ENCODE data around the gene AGAP1.

AGAP1 gene

GRCh38 chr2:236092714-236093113 lies 598.9 kb downstream of the AGAP1 start:
- DNase-seq, result no peak

DNA sequence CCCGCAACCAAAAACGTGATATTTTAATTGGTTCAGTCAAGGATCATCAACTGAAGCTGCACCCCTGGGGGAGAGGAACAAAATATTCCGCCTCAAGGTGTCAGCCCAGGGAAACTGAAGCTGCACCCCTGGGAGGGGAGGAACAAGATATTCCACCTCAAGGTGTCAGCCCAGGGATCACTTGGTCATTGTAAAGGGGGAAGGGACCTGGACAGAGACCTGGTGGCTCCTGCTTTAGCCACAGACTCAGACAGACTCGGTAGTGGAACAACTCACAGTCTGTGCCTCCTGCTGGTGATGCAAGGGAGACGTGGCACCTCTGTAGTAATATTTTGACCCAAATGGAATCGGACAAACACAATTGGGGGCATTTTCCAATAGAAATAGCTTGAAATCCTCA lies 599.3 kb downstream of the AGAP1 start:
- DNase-seq, result no peak

GRCh38 chr2:236095504-236095903 lies 601.7 kb downstream of the AGAP1 start:
- no peak for DNase-seq

GRCh38 chr2:236101311-236101950 lies 607.6 kb downstream of the AGAP1 start:
- no peak for DNase-seq

- DNase-seq, result no peak
Observed at GRCh38 chr2:236102971-236103370, 609.1 kb downstream of the AGAP1 start.

DNA sequence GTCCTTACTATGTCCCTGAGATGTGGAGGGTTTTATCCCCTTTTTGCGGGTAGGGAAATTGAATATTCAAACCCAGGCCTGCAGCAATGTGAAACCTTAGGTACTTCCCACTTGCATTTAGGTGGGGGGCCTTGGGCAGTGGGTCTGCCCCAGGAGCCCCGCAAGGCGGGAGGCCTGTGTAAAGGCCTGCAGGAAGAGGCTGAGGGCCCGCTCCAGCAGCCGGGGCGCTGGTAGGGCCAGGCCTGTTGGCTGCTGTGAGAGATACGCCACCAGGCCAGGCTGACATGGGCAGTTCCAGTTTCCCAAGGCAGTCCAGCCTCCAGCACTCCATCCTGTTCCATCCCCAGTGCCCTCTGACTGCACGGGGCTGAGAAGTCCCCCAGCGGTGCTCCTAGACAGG lies 610.1 kb downstream of the AGAP1 start:
- DNase-seq, result no peak

DNA sequence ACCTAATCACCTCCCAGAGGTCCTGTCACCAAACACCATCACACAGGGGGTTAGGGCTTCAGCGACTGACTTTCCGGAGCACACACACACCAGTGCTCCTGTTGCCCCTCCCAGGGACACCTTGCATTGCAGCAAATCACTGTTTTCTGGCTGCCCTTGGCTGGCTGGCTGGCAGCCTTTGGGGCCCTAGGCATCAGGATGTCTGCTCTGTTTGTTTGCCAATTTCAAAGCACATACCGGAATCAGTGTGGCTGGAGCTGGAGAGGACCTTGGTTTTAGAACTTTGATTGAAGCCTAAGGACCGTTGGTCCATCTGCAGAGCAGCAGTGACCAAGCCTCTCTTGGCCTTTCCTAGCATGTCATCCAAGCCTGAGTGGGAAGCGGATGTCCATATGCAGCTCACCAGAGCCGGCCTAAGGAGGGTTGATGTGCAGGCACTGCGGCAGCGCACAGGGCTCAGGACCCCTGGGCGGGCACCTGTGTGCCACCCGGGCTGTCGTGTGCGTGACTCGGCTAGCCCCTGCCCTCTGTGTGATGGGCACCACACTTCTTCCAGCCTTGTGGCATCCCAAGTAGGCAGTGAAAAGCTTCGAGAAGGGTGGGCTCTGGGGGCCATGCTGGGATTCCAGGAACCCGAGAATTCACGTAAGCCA lies 612.2 kb downstream of the AGAP1 start:
- no peak for DNase-seq

DNA sequence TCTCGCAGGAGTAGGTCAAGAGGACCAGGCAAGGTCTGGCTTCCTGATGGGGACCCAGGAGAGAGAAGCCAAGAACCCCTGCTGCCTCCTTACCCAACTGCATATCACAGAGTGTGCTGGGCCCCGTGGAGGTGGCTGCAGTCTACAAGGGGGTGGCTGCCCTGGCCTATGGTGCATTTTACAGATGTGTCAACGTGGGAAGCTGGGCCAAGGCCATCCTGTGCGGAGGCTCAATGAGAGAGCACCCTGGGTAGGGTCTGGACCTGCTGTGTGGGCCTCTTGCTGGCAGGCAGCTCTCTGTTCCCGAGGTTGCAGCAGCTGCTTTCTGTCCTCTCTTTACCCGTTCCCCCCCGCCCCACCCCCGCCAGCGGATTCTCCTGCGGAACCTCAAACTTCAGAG lies 612.9 kb downstream of the AGAP1 start:
- no peak for DNase-seq

DNA sequence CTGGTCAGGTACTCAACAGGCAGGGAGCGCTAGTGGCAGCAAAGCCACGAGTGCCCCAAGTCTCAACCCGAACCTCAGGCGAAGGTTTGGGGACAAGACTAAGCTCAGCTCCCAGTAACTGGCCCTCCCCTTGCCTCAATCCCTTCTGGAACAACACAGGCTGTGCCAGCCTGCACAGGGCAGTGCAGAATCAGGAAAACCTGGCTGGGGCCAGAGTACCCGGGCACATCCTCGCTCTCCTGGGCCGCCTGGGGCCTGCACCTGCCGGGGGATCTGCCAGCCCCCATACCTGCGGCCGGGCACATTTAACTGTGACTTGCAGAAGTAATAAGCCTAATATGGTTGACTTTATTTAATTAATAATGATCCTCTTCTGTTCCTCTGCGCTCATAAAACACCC lies 613.7 kb downstream of the AGAP1 start:
- DNase-seq, result no peak

GRCh38 chr2:236107942-236108625 lies 614.2 kb downstream of the AGAP1 start:
- no peak for DNase-seq

DNA sequence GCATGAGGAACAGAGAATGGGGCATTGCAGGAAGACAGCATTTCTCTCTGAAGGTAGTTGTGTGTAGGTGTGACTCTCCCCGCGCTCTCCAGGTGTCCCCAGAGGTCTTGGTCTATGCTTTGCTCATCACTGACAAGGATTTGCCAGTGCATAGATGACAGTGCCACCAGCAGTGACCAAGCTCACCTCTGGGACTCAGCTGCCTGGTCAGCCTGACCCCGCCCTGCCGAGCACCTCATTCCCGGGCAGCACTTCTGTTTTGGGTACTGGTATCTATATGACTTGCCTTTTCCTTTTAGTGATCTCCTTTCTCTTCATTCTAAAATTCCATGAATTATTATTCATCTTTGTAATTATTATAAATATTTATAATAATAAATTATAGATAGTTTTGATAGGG lies 615.2 kb downstream of the AGAP1 start:
- no peak for DNase-seq

DNA sequence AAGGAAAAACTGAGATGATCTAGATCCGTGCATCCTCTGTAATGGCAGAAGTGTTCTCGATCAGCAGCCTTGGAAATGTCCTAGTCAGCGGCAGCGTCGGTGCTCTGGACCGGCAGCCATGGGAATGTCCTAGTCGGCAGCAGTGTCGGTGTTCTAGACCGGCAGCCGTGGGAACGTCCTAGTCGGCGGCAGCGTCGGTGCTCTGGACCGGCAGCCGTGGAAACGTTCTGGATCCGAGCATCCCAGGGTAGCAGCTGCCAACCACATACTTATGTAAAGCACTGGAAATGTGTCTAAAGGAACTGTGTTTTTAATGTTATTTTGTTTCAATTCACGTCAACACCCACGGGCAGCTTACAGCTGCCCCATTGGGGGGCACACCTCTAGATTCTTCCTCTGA lies 615.6 kb downstream of the AGAP1 start:
- no peak for DNase-seq

- no peak for DNase-seq
Observed at GRCh38 chr2:236112466-236112865, 618.6 kb downstream of the AGAP1 start.

DNA sequence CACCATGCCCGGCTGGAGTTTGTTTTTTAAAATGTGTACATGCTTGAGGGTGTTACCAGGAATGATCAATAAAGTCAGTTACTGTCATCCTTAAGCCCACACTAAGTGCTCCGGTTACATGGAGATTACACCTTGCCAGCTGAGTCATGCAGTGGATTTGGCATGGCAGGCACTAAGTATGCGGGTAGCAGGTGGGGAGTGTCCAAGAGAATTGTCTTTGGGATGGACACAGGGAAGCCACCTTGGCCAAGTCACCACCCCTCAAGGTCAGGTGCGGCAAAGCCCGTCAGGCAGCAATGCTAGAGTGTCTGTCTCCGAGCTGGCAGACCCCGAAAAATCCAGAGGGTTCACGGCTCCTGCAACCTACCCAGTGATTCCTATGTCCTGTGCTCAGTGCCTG lies 619.6 kb downstream of the AGAP1 start:
- no peak for DNase-seq

GRCh38 chr2:236113948-236114347 lies 620.1 kb downstream of the AGAP1 start:
- no peak for DNase-seq

DNA sequence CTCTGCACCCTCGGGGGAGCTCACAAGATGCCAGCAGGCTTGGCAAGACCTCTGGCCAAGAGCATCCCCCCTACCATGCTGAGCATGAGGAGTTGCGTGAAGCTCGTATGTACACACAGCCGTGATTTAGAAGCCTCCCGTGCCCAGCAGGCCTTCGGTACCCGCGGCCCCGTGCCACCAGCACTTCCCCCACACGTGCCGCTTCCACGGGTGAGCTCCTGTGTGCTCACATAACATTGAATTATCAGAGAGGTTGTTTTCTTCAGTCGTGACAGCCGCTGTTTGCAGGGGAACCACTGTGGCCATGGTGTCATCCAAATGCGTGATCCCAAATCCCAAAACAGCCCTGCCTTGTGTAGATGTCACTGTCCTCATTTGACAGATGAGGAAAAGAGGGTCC lies 621.1 kb downstream of the AGAP1 start:
- no peak for DNase-seq

- no peak for DNase-seq
Observed at GRCh38 chr2:236117401-236117800, 623.6 kb downstream of the AGAP1 start.

DNA sequence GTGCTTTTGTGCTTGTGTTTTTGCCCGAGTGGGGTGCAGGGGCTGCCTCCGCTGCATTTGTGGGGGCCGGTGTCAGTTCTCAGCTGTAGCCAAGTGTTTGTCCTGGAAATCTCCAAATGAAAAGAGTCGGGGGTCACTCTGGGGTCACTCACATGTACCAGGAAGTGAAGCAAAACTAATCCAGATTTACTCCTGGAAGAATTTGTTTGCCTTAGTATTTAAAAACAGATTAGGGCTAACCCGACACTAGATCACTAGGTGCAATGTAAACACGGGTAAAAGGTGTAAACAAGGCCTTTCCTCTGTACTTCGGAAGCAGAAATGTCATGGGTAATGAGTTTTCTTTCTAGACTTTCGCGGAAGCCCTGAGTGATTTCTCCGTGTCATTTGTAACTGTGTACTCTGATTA lies 624.0 kb downstream of the AGAP1 start:
- DNase-seq, result no peak

- DNase-seq, result no peak
Observed at GRCh38 chr2:236119003-236119402, 625.2 kb downstream of the AGAP1 start.

GRCh38 chr2:236119476-236119875 lies 625.6 kb downstream of the AGAP1 start:
- DNase-seq, result no peak

- DNase-seq, result no peak
Observed at GRCh38 chr2:236120141-236120601, 626.3 kb downstream of the AGAP1 start.

GRCh38 chr2:236120829-236121228 lies 627.0 kb downstream of the AGAP1 start:
- no peak for DNase-seq

- no peak for DNase-seq
Observed at GRCh38 chr2:236121546-236121945, 627.7 kb downstream of the AGAP1 start.

DNA sequence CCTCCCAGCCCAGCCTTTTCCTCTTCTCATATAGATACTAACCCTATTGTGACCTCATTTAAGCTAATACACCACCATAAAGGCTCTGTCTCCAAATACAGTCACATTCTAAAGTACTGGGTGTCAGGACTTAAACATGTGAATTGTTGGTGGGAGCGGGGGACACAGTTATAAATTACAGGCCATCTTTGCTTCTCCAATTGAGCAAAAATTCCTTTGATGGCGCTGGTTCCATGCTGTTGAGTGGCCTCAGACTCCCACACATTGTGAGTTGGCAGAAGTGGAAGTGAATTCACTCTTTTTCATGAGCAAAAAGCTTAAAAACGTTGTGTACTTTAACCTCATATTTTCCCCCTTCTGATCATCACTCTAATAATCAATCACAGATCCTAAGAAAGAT lies 628.4 kb downstream of the AGAP1 start:
- no peak for DNase-seq
